K562 (cell line): ENCODE measurements around the gene ENTREP3. TPM values are rescaled to one million over a fixed set of nuclear protein-coding genes. Genes with fewer than 3 reads are reported as not detected.

ENCODE experiments used
- ATAC-seq: fragments of 200-7000 bp; cut with Tn5 transposase; 3 replicates; pipeline ENCODE4 v1.9.1; 2020; ENCODE audit warnings: moderate library complexity
- BruUV-seq: library from RNA; stranded (reverse); fragments of 400-500 nt; replicated peaks from 2 replicates; lab custom pipeline; 2021; lab: Mats Ljungman, UMichigan
- CTCF ChIA-PET: fragments of 300-600 bp; formaldehyde crosslinking; extraction: SDS; loops from one replicate; lab custom pipeline; 2021; ENCODE audit warnings: low intra/inter-chr PET ratio; lab: Yijun Ruan, JAX
- POLR2A ChIA-PET: fragments of 300-600, 350-650 bp; sonication (Branson Sonifier 250); formaldehyde crosslinking; extraction: SDS; loops from one replicate; lab custom pipeline; 2021; ENCODE audit warnings: antibody characterized with exemption, inconsistent platforms; lab: Yijun Ruan, JAX
- DNase-seq, 4 experiments: peaks; one replicate each; pipeline versions ENCODE4 v3.0.0 to v3.0.0-alpha.2; 2011 to 2018; ENCODE audit warnings: low spot score in 3 of 4, mixed read lengths in 3 of 4; ENCODE audit errors: extremely low read depth in 1 of 4
- FAIRE-seq: peaks from 2 replicates; lab custom pipeline; 2011; peaks lifted over from hg19 to GRCh38; lab: Jason Lieb, UNC
- H2AFZ ChIP-seq: 2 replicates; pipeline ENCODE4 v1.6.0; 2011; ENCODE audit warnings: low read depth, low read length, control low read depth, inconsistent platforms
- H3K27ac ChIP-seq: fragments of 200-600 bp; 3 replicates; pipeline ENCODE4 v1.8.0; 2011; ENCODE audit warnings: low read depth, mild to moderate bottlenecking, control low read depth, inconsistent platforms, low read length, moderate library complexity, mixed read lengths; ENCODE audit errors: extremely low read depth
- H3K27me3 ChIP-seq, 2 experiments: fragments of 300-600 bp in 1 of 2; 2 replicates in 1 of 2; 3 replicates in 1 of 2; pipeline versions ENCODE4 v1.6.0 to v1.8.0; 2011; ENCODE audit warnings: inconsistent platforms in 2 of 2, low read length in 2 of 2, mild to moderate bottlenecking in 1 of 2, mixed read lengths in 1 of 2, moderate library complexity in 1 of 2; ENCODE audit not compliant: control insufficient read depth in 2 of 2, insufficient read depth in 2 of 2
- H3K36me3 ChIP-seq: fragments of 300-600 bp; 3 replicates; pipeline ENCODE4 v1.8.0; 2011; ENCODE audit warnings: mild to moderate bottlenecking, low read length, inconsistent platforms; ENCODE audit not compliant: control insufficient read depth, insufficient read depth
- H3K4me1 ChIP-seq, 2 experiments: fragments of 200-600 bp in 1 of 2; replicated peaks in 1 of 2; 2 replicates in 1 of 2; 3 replicates in 1 of 2; pipeline versions ENCODE4 v1.5.1 to v1.8.0; 2011; ENCODE audit warnings: inconsistent platforms in 2 of 2, low read length in 2 of 2, mild to moderate bottlenecking in 1 of 2, mixed read lengths in 1 of 2, moderate library complexity in 1 of 2; ENCODE audit not compliant: control insufficient read depth in 2 of 2, insufficient read depth in 2 of 2
- H3K4me2 ChIP-seq: 2 replicates; pipeline ENCODE4 v1.6.1; 2011; ENCODE audit warnings: low read length, control low read depth, inconsistent platforms, mixed read lengths; ENCODE audit not compliant: insufficient read depth
- H3K4me3 ChIP-seq: fragments of 200-600 bp; sonication (generic), shearing (Covaris generic); 2 replicates; pipeline ENCODE4 v1.5.1; 2016; ENCODE audit warnings: control low read depth, inconsistent platforms
- H3K79me2 ChIP-seq: fragments of 200-600 bp; 3 replicates; pipeline ENCODE4 v1.8.0; 2011; ENCODE audit warnings: low read length, inconsistent platforms; ENCODE audit not compliant: control insufficient read depth, insufficient read depth
- H3K9ac ChIP-seq, 2 experiments: 2 replicates each; pipeline versions ENCODE4 v1.6.0 to v1.6.1; 2011; ENCODE audit warnings: low read depth in 2 of 2, low read length in 2 of 2, control low read depth in 1 of 2, inconsistent platforms in 1 of 2, mild to moderate bottlenecking in 1 of 2, mixed read lengths in 1 of 2; ENCODE audit not compliant: insufficient read depth in 1 of 2
- H3K9me1 ChIP-seq: one replicate; pipeline ENCODE4 v1.6.0; 2011; ENCODE audit warnings: inconsistent platforms, mild to moderate bottlenecking, low read length, moderate library complexity; ENCODE audit not compliant: control insufficient read depth, insufficient read depth
- H3K9me3 ChIP-seq: replicated peaks from 2 replicates; pipeline ENCODE4 v1.5.1; 2011; ENCODE audit warnings: low read depth, low read length, inconsistent platforms; ENCODE audit not compliant: control insufficient read depth, insufficient read depth
- H4K20me1 ChIP-seq: replicated peaks from 2 replicates; pipeline ENCODE4 v1.6.1; 2011; ENCODE audit warnings: low read length, inconsistent platforms, mixed read lengths; ENCODE audit not compliant: control insufficient read depth, insufficient read depth
- CREB5 ChIP-seq: fragments of 250-450 bp; sonication (Bioruptor Pico); IDR thresholded peaks from 2 replicates; pipeline ENCODE4 v1.5.0; 2020; ENCODE audit warnings: mild to moderate bottlenecking
- CUX1 ChIP-seq: fragments of 200-800 bp; sonication (Bioruptor generic); IDR thresholded peaks from 2 replicates; pipeline ENCODE4 v1.6.1; 2016; ENCODE audit warnings: missing genetic modification characterization, missing compliant biosample characterization
- DIDO1 ChIP-seq: fragments of 450-650 bp; IDR thresholded peaks from 2 replicates; pipeline ENCODE4 v1.6.1; 2016; ENCODE audit warnings: low read depth, missing biosample characterization, missing genetic modification characterization
- ESRRB ChIP-seq: fragments of 250-450 bp; sonication (Bioruptor Pico); IDR thresholded peaks from 2 replicates; pipeline ENCODE4 v1.5.0; 2020; ENCODE audit warnings: mild to moderate bottlenecking, moderate library complexity, borderline replicate concordance
- FOXJ2 ChIP-seq: fragments of 200-800 bp; sonication (Bioruptor generic); IDR thresholded peaks from 2 replicates; pipeline ENCODE4 v1.6.1; 2016; ENCODE audit warnings: missing genetic modification characterization, missing compliant biosample characterization
- JUND ChIP-seq, 2 experiments: IDR thresholded peaks; 2 replicates in 1 of 2; 3 replicates in 1 of 2; pipeline ENCODE4 v1.6.1; 2011; ENCODE audit warnings: borderline replicate concordance in 2 of 2, low read depth in 2 of 2, low read length in 2 of 2, improper control_type of control experiment in 1 of 2, missing biosample characterization in 1 of 2, missing genetic modification characterization in 1 of 2, missing genetic modification reagents in 1 of 2
- SETDB1 ChIP-seq: IDR thresholded peaks from one replicate; pipeline ENCODE4 v1.6.1; 2012; ENCODE audit warnings: low read length, control low read depth, inconsistent platforms
- TCF7L2 ChIP-seq: fragments of 150-350 bp; IDR thresholded peaks from 2 replicates; pipeline ENCODE4 v1.6.1; 2016; ENCODE audit warnings: low read depth, mild to moderate bottlenecking, low read length, moderate library complexity
- ZFP91 ChIP-seq: sonication (generic); formaldehyde crosslinking; IDR thresholded peaks from 2 replicates; pipeline ENCODE4 v1.8.0; 2022; ENCODE audit warnings: mild to moderate bottlenecking, missing genetic modification reagents
- ZNF175 ChIP-seq: fragments of 200-800 bp; sonication (Bioruptor generic); IDR thresholded peaks from 2 replicates; pipeline ENCODE4 v1.6.1; 2016; ENCODE audit warnings: low read depth, mild to moderate bottlenecking, missing genetic modification characterization, missing compliant biosample characterization
- ZNF644 ChIP-seq: fragments of 200-800 bp; sonication (Bioruptor generic); IDR thresholded peaks from 2 replicates; pipeline ENCODE4 v1.6.1; 2016; ENCODE audit warnings: low read depth, missing genetic modification characterization, missing compliant biosample characterization
- WGBS: fragments of 100-300 bp; shearing (Covaris generic); methylation state at CpG from one replicate; pipeline ENCODE4 v1.1.6; 2016; ENCODE audit warnings: low coverage, mixed read lengths; ENCODE audit not compliant: insufficient coverage; ENCODE audit errors: missing lambda C conversion rate; 5-methylcytosine and 5-hydroxymethylcytosine counted together
- in situ Hi-C: fragments of 300-500 bp; cut with MboI; formaldehyde crosslinking; loops from 4 replicates; pipeline ENCODE4 v1.15.0; 2018; ENCODE audit warnings: inconsistent platforms, mixed read lengths
- intact Hi-C: fragments of 100-400 bp; cut with micrococcal nuclease; formaldehyde crosslinking; loops from 2 replicates; pipeline ENCODE4 v1.14.2; 2022
- polyA plus RNA-seq, 8 experiments: library from polyadenylated mRNA; depleted of rRNA in 4 of 8; stranded (reverse) in 5 of 8; unstranded in 3 of 8; fragments of >200 nt; fragmentation: Nextera tagmentation in 2 of 8; fragmentation: Illumina TruSeq in 1 of 8; extraction: Ambion mirVana in 2 of 8; extraction: Trizol in 1 of 8; gene quantifications; 2 replicates each; pipeline versions ENCODE4 v1.2.1 to v1.2.3, GENCODE V29; 2011 to 2014; ENCODE audit warnings: inconsistent platforms in 1 of 8, missing spikeins in 1 of 8
- total RNA-seq, 7 experiments: library from RNA; depleted of rRNA in 6 of 7; stranded (reverse); fragments of >200 nt in 6 of 7; fragmentation: Illumina TruSeq in 2 of 7; extraction: Trizol in 2 of 7; gene quantifications; 2 replicates each; pipeline versions ENCODE4 v1.2.1 to v1.2.3, GENCODE V29; 2011 to 2021; ENCODE audit warnings: low replicate concordance in 1 of 7

The ENTREP3 gene
- total and polyA plus RNA-seq, 9 of the 15 experiments (the other 6 are each of a cell fraction or from before 2014, with no cell fraction given) = 1.9 to 41.8 (median 5.9) TPM

GRCh38 chr1:155218854-155219591, 36.3 kb downstream of the ENTREP3 start:
- peak; percentile 84 for FAIRE-seq
- peak overlapping the region; percentile 44 for H3K27ac ChIP-seq
- peak overlapping the region; percentile 13; the same call in 1 of the 2 replicates for H3K4me3 ChIP-seq
- H3K9me3 ChIP-seq = no peaks in the 10 kb centered on the region
- WGBS = 23% methylated on average over 7 of the region's 7 CpGs
- peaks cover 9 to 22% of the 10 kb centered on the region in 2 experiments; a peak in 4 of 5 replicates for H3K4me1 ChIP-seq
- H3K79me2 ChIP-seq = no peaks in the 10 kb centered on the region
- no peaks in the 10 kb centered on the region; the same call in 2 of the 3 replicates for H3K36me3 ChIP-seq
- peak; percentile 64 to 82 (median 66) for DNase-seq
- ATAC-seq = peak; percentile 77
- intact Hi-C loops (no loop called here), in situ Hi-C loops (no loop called here)
- BruUV-seq = no TSS peak
- no peaks in the 10 kb centered on the region for H4K20me1 ChIP-seq
- peak overlapping the region; percentile 42 for H3K4me2 ChIP-seq
- H3K27me3 ChIP-seq = no peaks in the 10 kb centered on the region
- ChIA-PET POLR2A (interaction anchor here (0.6 to 1.8 kb wide), 5 partner anchors 10 to 993 kb away, joined by 3 to 10 read pairs (median 4); partner anchors contain the start of gene MTX1), CTCF (no interaction called here)
- H2AFZ ChIP-seq = peak overlapping the region; percentile 95
- H3K9ac ChIP-seq = peak overlapping the region; percentile 27 to 46; a peak in 2 of 4 replicates
- no peaks in the 10 kb centered on the region for H3K9me1 ChIP-seq
- TF ChIP-seq ESRRB (CRISPR knock-in tag) = no peak
- TF ChIP-seq SETDB1 = no peak
- TF ChIP-seq JUND (IDR thresholded peaks at IDR 0.05; ENCODE audit: borderline replicate concordance, low read depth, low read length) = peak; percentile 7; the same call in 1 of the 2 replicates
- TF ChIP-seq JUND (tag; IDR thresholded peaks at IDR 0.05; ENCODE audit: borderline replicate concordance, low read depth, low read length) = no peak
- TF ChIP-seq DIDO1 = peak; percentile 83; the same call in 1 of the 2 replicates
- no peak for TF ChIP-seq CUX1 (CRISPR knock-in tag)
- no peak for TF ChIP-seq ZFP91 (CRISPR knock-in tag)
- TF ChIP-seq ZNF644 (tag) = peak; percentile 43; the same call in 1 of the 2 replicates
- no peak for TF ChIP-seq FOXJ2 (tag)
- TF ChIP-seq CREB5 (CRISPR knock-in tag) = no peak
- no peak for TF ChIP-seq TCF7L2
- TF ChIP-seq ZNF175 (CRISPR knock-in tag) = 0 out of 2 replicates have a peak, but pooled peaks have one; percentile 64
